SIG-M5 treated with dmso at 0.1 percent for 504 hours (cell line): ENCODE results near the gene NTM.

ENCODE experiments used
- DNase-seq: peaks from one replicate; lab custom pipeline; 2025; ENCODE audit not compliant: unreplicated experiment; lab: John Stamatoyannopoulos, UW

Gene NTM

DNA sequence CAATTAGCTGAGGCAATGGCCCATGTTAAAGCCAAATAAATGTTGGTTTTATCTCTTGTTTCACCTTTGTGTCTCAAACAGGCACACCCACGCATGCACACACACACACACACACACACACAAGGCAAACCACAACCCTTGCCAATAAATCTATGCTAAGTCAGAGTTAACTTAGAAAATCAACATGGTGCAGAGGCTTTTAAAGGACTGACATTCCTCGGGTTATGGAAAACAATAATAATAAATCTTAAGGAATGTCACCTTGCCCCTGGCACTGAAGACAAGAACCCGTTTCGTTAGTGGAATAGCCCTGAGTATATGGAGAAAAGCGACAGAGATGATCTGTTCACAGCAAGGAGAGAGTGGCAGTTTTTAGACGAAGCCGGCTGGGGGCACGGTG, 326.3 kb downstream of the NTM start:
- no peak for DNase-seq

DNA sequence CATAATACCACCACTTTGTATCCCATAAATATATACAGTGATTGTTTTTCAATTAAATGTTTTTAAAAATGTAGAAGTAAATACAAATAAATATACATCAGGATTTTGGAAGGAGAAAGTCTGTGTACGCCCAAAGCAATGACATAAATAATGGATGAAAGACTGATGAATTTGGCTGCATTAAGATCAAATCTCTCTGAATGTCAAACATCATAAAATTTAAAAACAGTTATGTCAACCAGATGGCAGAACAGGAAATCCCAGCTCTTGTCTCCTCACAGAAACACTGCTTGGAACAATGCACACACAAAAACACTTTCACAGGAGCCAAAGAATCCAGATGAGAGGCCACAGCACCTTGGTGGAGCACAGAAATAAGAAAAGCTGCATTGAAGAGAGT, 332.9 kb downstream of the NTM start:
- no peak for DNase-seq

- no peak for DNase-seq
These were observed 334.3 kb downstream of the NTM start for GRCh38 chr11:131704682-131705081.

DNA sequence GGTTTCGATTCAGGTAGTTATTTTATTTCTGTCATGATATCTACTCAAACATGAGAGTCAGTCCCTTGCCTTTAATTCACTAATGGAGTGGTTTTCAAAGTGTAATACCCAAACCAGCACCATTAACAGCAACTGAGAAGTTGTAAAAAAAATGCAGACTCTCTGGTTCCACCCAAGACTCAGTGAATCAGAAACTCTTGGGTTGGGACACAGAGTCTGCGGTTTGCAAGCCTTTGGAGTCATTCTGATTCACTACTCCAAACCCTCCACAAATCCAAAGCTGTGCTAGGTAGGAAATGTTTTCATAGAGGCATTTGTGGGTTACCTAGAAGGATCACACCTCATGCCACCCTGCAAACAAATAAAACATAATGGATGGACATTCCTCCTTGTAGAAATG, 340.1 kb downstream of the NTM start:
- no peak for DNase-seq

- DNase-seq, result no peak
These were observed 342.5 kb downstream of the NTM start for GRCh38 chr11:131712897-131713296.

DNA sequence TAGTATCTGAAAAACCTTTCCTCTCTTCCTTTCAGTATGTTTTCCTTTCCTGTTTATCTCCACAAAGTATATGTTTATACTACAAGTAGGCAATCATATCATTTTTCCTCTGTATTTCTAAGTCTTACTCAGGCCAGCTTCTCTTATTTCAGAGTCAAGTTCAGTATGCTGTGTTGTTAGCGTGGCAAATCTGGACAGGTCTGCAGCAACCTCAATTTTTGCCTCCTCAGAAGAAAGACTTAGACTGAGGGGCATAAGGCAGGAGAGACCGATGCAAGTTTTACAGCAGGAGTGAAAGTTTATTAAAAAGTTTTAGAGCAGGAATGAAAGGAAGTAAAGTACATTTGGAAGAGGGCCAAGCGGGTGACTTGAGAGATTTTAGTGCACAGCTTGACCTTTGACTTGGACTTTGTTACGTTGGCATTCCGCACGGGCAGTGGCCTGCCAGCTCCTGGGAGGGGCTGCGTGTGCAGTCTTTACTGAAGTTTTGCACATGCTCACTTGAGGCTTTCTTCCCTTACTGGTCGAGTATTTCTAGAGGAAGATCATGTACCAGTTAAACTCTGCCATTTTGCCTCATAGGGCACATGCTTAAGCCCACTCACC, 343.2 kb downstream of the NTM start:
- DNase-seq, result no peak

DNA sequence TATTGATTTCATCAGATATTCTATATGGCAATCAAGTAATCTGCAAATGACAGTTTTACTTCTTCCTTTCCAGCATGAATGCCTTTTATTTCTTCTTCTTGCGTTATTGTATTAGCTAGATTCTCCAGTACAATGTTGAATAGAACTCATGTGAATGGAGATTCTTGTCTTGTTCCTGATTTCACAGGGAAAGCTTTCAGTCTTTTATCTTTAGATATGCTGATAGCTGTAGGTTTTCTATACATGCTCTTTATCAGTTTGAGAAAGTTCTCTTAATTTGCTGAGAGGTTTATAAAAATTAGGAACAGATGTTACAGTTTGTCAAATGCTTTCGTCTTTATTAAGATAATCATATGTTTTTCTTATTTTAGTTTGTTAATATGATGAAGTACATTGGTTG, 347.2 kb downstream of the NTM start:
- no peak for DNase-seq

- no peak for DNase-seq
These were observed 352.7 kb downstream of the NTM start for GRCh38 chr11:131723088-131723487.

DNA sequence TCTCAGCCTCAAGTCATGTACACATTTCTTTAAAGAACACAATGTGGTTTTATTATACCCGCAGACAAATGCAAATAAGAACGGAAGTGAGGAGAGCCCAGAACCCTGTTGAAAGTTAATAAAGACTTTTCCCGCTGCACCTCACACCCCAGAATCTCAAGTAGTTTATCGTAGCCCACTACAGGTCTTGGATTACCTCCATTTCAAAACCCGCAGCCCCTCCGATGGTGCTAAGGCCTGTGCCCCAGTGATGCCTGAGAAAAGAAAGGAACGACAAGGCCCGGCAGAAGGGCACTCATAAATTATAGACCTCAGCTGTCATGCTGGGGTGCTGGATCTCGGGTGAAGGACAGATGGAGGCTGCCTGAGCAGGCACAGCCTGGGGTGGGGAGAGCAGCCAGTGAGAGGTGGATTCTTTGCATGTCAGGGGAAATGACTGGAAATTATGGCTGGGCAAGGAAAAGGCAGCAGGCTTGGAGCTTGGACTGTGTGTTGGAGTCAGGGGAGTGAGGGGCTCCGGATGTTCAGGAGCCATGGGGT, 354.1 kb downstream of the NTM start:
- no peak for DNase-seq

DNA sequence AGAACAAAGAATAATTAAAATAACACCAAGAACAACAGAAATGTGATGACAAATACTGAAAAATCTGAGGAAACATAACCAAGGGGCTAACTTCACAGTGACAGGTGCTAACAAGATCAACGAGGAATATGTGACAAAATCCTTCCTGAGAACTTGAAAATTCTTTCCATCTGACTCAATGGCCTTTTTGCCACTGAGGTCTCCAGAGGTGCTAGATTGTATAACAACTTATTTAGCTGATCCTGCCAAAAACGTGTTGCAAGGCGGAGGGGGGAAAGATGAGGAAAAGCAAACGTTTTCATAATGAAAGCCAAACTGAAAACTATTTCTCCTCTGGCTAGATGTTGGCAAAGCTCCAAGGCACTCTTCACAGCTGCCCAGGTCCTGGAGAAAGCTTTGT, 364.5 kb downstream of the NTM start:
- no peak for DNase-seq

DNA sequence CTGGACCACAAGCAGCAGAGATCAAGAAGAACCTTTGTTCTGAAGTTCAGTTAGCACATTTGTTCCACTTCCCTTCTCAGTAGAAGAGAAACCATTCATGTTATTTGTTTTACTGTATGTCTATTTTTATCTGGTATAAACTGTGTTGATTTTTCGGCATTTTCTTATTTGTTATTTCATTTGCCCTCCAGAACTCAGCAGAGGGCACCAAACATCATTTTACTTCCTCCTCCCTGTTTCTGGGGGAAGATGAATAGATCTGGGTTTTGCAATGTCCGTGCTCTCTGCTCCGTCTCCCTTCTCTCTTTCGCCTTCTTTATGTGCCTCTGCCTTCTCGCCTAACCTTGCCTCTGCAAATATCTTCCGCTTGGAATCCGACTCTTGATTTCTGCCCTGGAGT, 366.9 kb downstream of the NTM start:
- no peak for DNase-seq

DNA sequence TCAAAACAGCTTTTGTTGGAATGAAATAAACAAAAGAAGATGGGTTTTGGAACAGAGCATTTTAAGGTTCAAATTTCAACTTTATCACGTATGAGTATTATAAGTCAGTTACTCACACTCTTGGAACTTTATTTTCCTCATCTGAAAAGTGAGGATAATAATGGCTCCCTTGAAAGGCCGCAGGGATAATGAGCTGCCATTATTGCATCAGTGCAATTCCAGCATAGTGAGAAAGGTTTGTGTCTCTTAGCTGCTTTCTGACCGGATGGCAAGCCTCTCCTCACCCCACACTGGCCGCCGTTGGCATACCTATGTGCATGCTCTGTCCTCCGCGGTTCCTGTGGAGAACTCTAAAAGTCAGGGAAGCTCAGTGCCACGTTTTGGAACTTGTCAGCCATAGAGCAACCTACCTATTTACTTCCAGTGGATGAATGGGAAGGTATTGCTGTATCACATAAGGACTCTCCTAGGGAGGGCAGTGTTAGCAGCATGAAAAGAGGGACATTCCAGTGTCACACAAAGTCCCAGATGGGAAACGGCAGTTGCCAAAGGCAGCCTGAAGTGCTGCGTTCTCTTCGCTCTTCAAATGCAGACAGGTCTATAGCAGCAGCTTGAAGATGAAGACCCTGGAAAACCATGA, 368.9 kb downstream of the NTM start:
- DNase-seq, result no peak

- DNase-seq, result no peak
These were observed 374.4 kb downstream of the NTM start for GRCh38 chr11:131744847-131745246.

DNA sequence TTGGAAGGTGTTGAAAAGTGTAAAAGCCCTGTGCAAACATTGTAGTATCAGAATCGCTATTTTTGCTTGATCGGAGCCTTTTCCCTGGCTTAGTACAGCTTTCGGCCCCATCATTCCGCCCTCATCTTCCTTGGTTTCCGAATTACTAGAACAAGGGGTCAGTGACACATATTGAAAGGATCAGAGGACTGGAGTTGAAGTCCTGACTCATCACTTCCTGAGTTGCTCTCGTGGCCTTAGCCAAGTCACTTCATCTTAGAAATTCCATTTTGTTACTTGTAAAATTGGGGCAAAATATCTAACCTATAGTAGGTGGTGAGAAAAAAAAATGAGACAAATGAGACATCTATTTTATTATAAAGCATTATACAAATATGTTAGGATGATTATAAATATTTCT, 375.0 kb downstream of the NTM start:
- DNase-seq, result no peak

DNA sequence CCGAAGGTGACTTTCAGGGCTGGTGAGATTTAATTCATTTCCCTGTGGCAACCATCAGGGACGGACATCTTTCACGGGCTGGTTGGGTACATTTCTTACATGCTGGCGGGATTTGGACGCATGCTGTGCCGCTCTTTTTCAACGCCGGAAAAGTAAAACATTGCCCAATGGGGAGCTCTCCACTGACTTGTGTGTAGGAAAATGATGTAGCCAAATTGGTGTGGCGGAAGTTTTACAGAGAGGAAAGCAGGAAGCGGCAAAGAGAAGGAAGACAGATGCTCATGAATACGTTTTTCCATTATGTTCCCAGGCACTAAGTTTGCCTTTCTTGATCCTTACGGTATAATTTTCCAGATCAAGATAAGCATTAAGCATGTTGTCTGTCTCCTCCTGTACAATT, 375.8 kb downstream of the NTM start:
- DNase-seq, result no peak

DNA sequence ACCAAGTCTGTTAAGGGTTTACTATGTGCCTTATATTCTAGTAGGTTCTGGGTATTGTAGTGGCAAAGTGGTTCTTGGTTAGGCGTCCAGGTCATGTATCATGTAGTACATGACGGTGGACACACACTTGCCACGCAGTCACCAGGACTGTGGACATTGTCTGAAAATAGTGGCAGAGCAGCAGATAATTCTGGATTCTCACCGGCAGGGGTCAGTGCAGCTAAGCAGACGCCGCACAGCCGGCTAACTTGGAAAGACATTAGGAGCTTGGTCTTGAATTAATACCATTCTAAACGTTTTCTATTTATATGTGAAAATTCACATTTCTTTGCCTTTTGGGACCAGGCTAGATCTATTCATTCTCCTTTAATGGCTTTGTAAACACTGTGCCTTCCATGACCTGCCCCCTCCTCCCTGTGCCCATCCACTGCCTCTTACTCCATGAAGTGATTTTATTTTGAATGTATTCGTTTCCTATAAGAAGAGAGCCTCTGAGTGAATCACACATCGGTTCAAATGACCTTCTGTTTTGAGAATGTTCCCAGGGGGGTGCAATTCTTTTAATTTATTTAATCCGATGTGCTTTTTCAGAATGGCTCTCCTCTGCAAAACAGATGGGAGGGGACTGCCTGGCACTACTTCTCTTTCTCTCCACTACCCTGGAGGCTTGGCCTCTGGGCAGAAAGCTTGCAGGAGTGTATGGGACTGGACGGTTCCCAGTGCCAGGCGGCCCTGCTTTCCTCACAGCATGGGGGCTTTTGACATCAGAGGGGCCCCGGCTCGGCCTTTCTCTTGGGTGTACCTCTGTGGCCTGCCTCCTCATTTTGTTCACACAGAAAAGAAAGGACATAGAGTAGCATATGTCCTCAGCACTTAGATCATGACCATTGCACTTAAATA, 378.0 kb downstream of the NTM start:
- peak; percentile 9 for DNase-seq

DNA sequence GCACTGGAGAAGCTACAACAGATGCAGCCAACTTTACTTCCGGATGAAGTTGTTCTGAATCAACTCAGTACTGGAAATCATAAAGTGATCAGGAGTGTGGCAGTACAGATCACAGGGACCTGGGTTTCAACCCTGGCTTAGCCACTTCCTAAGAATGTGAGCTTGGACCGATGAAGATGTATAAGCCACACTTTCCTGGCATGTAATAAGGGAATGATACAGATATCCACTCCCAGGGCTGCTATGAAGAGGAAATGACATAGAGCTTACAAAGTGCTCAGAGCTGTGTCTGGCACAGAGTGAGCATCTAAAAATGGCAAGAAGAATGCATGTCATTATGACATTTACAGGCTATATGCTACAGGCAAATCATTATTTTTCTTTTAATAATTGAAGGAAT, 378.7 kb downstream of the NTM start:
- no peak for DNase-seq

DNA sequence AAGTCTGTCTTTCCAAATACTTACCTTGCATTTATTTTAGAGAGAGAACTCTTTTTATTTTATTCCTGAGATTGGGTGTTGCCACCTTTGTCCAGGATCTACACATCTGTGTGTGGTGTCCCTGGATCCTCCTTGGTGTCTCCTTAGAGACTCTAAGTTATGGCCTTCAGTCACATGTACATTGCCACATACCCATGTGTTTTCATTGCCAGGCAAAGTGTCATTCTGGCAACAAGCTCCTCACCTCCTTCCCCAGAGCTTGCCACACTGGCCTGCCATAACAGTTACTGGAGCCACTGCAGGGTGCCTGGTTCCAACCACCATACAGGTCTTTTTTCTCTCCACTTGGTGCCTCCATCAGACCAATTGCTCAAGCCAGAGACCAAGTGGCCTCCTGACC, 379.7 kb downstream of the NTM start:
- DNase-seq, result no peak

- no peak for DNase-seq
These were observed 380.3 kb downstream of the NTM start for GRCh38 chr11:131750692-131751091.

- no peak for DNase-seq
These were observed 384.3 kb downstream of the NTM start for GRCh38 chr11:131754671-131755070.

- no peak for DNase-seq
These were observed 386.2 kb downstream of the NTM start for GRCh38 chr11:131756479-131757110.
